GM12878 (cell line): ENCODE data around the gene IGF2R. TPM values are rescaled to one million over a fixed set of nuclear protein-coding genes. Genes with fewer than 3 reads are reported as not detected.

Source experiments
- ATAC-seq: fragments of 200-7000 bp; cut with Tn5 transposase; 3 replicates; pipeline ENCODE4 v1.9.1; 2020; ENCODE audit warnings: mild to moderate bottlenecking, moderate library complexity
- BruUV-seq: library from RNA; stranded (reverse); fragments of 400-500 nt; replicated peaks from 2 replicates; lab custom pipeline; 2021; lab: Mats Ljungman, UMichigan
- CTCF ChIA-PET: fragments of 300-600 bp; sonication (Branson Sonifier 250); formaldehyde crosslinking; extraction: SDS; loops from one replicate; lab custom pipeline; 2021; ENCODE audit warnings: inconsistent platforms; lab: Yijun Ruan, JAX
- POLR2A ChIA-PET: fragments of 350-600 bp; formaldehyde crosslinking; extraction: SDS; loops from one replicate; lab custom pipeline; 2021; ENCODE audit warnings: inconsistent platforms; lab: Charles Lee
- RAD21 ChIA-PET: fragments of 300-600 bp; sonication (Branson Sonifier 250); formaldehyde crosslinking; loops from one replicate; lab custom pipeline; 2023; ENCODE audit warnings: antibody characterized with exemption; ENCODE audit not compliant: unreplicated experiment; lab: Charles Lee
- SMC1A ChIA-PET: fragments of 300-600 bp; sonication (Branson Sonifier 250); formaldehyde crosslinking; loops from one replicate; lab custom pipeline; 2023; ENCODE audit not compliant: unreplicated experiment, uncharacterized antibody; lab: Charles Lee
- DNase-seq: peaks from one replicate; pipeline ENCODE4 v3.0.0-alpha.2; 2011; ENCODE audit warnings: low read depth, low spot score
- FAIRE-seq: peaks from 3 replicates; lab custom pipeline; 2011; peaks lifted over from hg19 to GRCh38; lab: Jason Lieb, UNC
- H2AFZ ChIP-seq: 2 replicates; pipeline ENCODE4 v1.6.0; 2011; ENCODE audit warnings: low read depth, low read length, control low read depth; ENCODE audit not compliant: control insufficient read depth
- H3K27ac ChIP-seq: 2 replicates; pipeline ENCODE4 v1.5.1; 2011; ENCODE audit warnings: control low read depth; ENCODE audit not compliant: control insufficient read depth, insufficient read depth
- H3K27me3 ChIP-seq, 2 experiments: replicated peaks in 1 of 2; 2 replicates each; pipeline versions ENCODE4 v1.6.0 to v1.6.1; 2011; ENCODE audit warnings: low read length in 1 of 2; ENCODE audit not compliant: control insufficient read depth in 2 of 2, insufficient read depth in 2 of 2
- H3K36me3 ChIP-seq, 2 experiments: 2 replicates each; pipeline ENCODE4 v1.5.1; 2011; ENCODE audit warnings: low read length in 1 of 2; ENCODE audit not compliant: control insufficient read depth in 2 of 2, insufficient read depth in 2 of 2
- H3K4me1 ChIP-seq: 2 replicates; pipeline ENCODE4 v1.6.1; 2011; ENCODE audit warnings: mild to moderate bottlenecking, low read length, moderate library complexity, mixed read lengths; ENCODE audit not compliant: control insufficient read depth, insufficient read depth
- H3K4me2 ChIP-seq: 2 replicates; pipeline ENCODE4 v1.6.0; 2011; ENCODE audit warnings: control low read depth; ENCODE audit not compliant: control insufficient read depth, insufficient read depth
- H3K4me3 ChIP-seq: fragments of 200-600 bp; sonication (generic); 2 replicates; pipeline ENCODE4 v1.5.1; 2016
- H3K79me2 ChIP-seq: 2 replicates; pipeline ENCODE4 v1.6.0; 2011; ENCODE audit warnings: low read length; ENCODE audit not compliant: control insufficient read depth, insufficient read depth
- H3K9ac ChIP-seq: 2 replicates; pipeline ENCODE4 v1.8.0; 2011; ENCODE audit warnings: low read length, control low read depth, mixed read lengths; ENCODE audit not compliant: control insufficient read depth, insufficient read depth
- H3K9me3 ChIP-seq: replicated peaks from 3 replicates; pipeline ENCODE4 v1.5.1; 2011; ENCODE audit warnings: mild to moderate bottlenecking, low read length; ENCODE audit not compliant: control insufficient read depth, insufficient read depth
- H4K20me1 ChIP-seq: 2 replicates; pipeline ENCODE4 v1.6.0; 2011; ENCODE audit not compliant: control insufficient read depth, insufficient read depth
- ASH2L ChIP-seq: fragments of 300-600, 200-600 bp; sonication (generic); IDR thresholded peaks from 2 replicates; pipeline ENCODE4 v1.6.1; 2017; ENCODE audit warnings: low read depth, mild to moderate bottlenecking, borderline replicate concordance
- ATF7 ChIP-seq: fragments of 450-650 bp; IDR thresholded peaks from 2 replicates; pipeline ENCODE4 v1.6.1; 2016; ENCODE audit warnings: low read depth, mild to moderate bottlenecking
- BCL11A ChIP-seq: IDR thresholded peaks from 2 replicates; pipeline ENCODE4 v1.6.1; 2011; ENCODE audit warnings: low read depth, low read length
- CREM ChIP-seq: IDR thresholded peaks from 2 replicates; pipeline ENCODE4 v1.6.1; 2014; ENCODE audit warnings: antibody characterized with exemption, low read depth
- EGR1 ChIP-seq, 2 experiments: IDR thresholded peaks; 1 replicate in 1 of 2; 2 replicates in 1 of 2; pipeline ENCODE4 v1.6.1; 2011 to 2012; ENCODE audit warnings: low read depth in 2 of 2, low read length in 2 of 2, borderline replicate concordance in 1 of 2, mild to moderate bottlenecking in 1 of 2, moderate library complexity in 1 of 2
- KLF5 ChIP-seq: fragments of 450-650 bp; IDR thresholded peaks from 2 replicates; pipeline ENCODE4 v1.6.1; 2014; ENCODE audit warnings: mild to moderate bottlenecking; ENCODE audit not compliant: partially characterized antibody
- MTA3 ChIP-seq: IDR thresholded peaks from 2 replicates; pipeline ENCODE4 v1.6.1; 2012; ENCODE audit warnings: low read length, inconsistent platforms, borderline replicate concordance
- MYC ChIP-seq: IDR thresholded peaks from 2 replicates; pipeline ENCODE4 v1.6.1; 2011; ENCODE audit warnings: mild to moderate bottlenecking, low read length, moderate library complexity, inconsistent platforms; ENCODE audit not compliant: insufficient read depth, insufficient replicate concordance, insufficient read length, severe bottlenecking
- NRF1 ChIP-seq: conservative IDR thresholded peaks from 2 replicates; pipeline ENCODE4 v1.6.1; 2011; ENCODE audit warnings: mild to moderate bottlenecking, low read depth, low read length, improper control_type of control experiment
- SMAD5 ChIP-seq: IDR thresholded peaks from 2 replicates; pipeline ENCODE4 v1.6.1; 2016; ENCODE audit warnings: antibody characterized with exemption, low read depth
- ZNF207 ChIP-seq: fragments of 450-650 bp; IDR thresholded peaks from 2 replicates; pipeline ENCODE4 v1.6.1; 2014; ENCODE audit warnings: antibody characterized with exemption, mild to moderate bottlenecking, borderline replicate concordance
- WGBS: methylation state at CpG from one replicate; pipeline ENCODE4 v1.1.6; 2016; ENCODE audit warnings: low lambda C conversion rate; ENCODE audit not compliant: insufficient replicate concordance, insufficient coverage; ENCODE audit errors: missing lambda C conversion rate; 5-methylcytosine and 5-hydroxymethylcytosine counted together
- in situ Hi-C: fragments of 300-500 bp; cut with MboI; formaldehyde crosslinking; loops from 9 replicates; pipeline ENCODE4 v1.14.3; 2018; ENCODE audit warnings: mixed read lengths
- intact Hi-C: fragments of 100-400 bp; cut with micrococcal nuclease; formaldehyde crosslinking; loops from one replicate; pipeline ENCODE4 v1.14.2; 2022; ENCODE audit not compliant: unreplicated experiment
- polyA plus RNA-seq, 11 experiments: library from polyadenylated mRNA; depleted of rRNA in 4 of 11; unstranded in 6 of 11; stranded (reverse) in 5 of 11; fragments of >200 nt; fragmentation: Nextera tagmentation in 4 of 11; fragmentation: Illumina TruSeq in 1 of 11; extraction: Ambion mirVana in 4 of 11; extraction: Trizol in 1 of 11; gene quantifications; 1 replicate in 1 of 11; 2 replicates in 10 of 11; pipeline versions ENCODE4 v1.2.1 to v1.2.3, GENCODE V29; 2011 to 2016; ENCODE audit warnings: inconsistent platforms in 2 of 11, missing spikeins in 2 of 11, low read depth in 1 of 11
- total RNA-seq, 4 experiments: library from RNA; depleted of rRNA in 3 of 4; stranded (reverse); fragments of >200 nt in 3 of 4; fragmentation: Illumina TruSeq in 1 of 4; extraction: Trizol in 1 of 4; gene quantifications; 2 replicates each; pipeline versions ENCODE4 v1.2.1 to v1.2.3, GENCODE V29; 2013 to 2021
- TF ChIP-seq, protein P1 (sequence below): IDR thresholded peaks from 2 replicates; pipeline ENCODE4 v1.6.1; 2011; ENCODE audit warnings: low read depth, low read length, improper control_type of control experiment, borderline replicate concordance
- TF ChIP-seq, protein P2 (sequence below): IDR thresholded peaks from 2 replicates; pipeline ENCODE4 v1.6.1; 2011; ENCODE audit warnings: borderline replicate concordance, low read depth, mild to moderate bottlenecking, moderate library complexity, mixed read lengths, low read length; ENCODE audit not compliant: insufficient read depth; ENCODE audit errors: extremely low read length

IGF2R gene
- total and polyA plus RNA-seq, 10 of the 15 experiments (the other 5 are each of a cell fraction or from before 2014, with no cell fraction given) = 1.00 to 40.1 (median 16.8) TPM

DNA sequence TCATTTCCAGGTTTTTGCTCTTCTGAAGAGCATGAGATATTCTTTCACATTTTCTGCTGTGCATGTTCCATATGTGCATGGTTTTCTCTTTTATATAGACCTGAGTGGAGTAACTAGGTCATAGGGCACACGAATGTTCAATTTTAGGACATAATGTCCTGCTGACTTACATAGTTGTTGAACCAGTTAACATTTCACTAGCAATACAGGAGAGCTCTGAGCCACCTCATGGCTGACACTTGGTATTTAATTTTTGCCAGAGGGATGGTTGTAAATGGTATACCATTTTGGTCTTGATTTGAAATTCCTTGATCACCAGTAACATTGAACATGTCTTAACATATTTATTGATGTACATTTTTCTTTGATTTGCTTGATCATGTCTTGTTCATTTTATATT lies 38.3 kb downstream of the IGF2R start:
- no peak overlapping the region for H3K4me3 ChIP-seq
- RAD21 ChIA-PET = interaction anchor here (1.1 kb wide), 1 partner anchor 24 kb away, joined by 3 read pairs; no protein-coding TSS in a partner anchor
- no peak overlapping the region for H2AFZ ChIP-seq
- ATAC-seq (peak; percentile 31; the same call in 2 of the 3 replicates), FAIRE-seq (no peak), DNase-seq (no peak)
- H3K4me1 ChIP-seq = no peaks in the 10 kb centered on the region
- BruUV-seq = no TSS peak
- intact Hi-C loops (no loop called here), in situ Hi-C loops (no loop called here)
- H3K27me3 ChIP-seq = no peaks in the 10 kb centered on the region
- POLR2A ChIA-PET = no interaction called here
- no peak for TF ChIP-seq ASH2L
- TF ChIP-seq MTA3 = no peak
- no peak for TF ChIP-seq MYC
- TF ChIP-seq ZNF207 = no peak
- TF ChIP-seq ATF7 = no peak
- no peak for TF ChIP-seq BCL11A
- TF ChIP-seq SMAD5 = no peak
- TF ChIP-seq, protein P1, sequence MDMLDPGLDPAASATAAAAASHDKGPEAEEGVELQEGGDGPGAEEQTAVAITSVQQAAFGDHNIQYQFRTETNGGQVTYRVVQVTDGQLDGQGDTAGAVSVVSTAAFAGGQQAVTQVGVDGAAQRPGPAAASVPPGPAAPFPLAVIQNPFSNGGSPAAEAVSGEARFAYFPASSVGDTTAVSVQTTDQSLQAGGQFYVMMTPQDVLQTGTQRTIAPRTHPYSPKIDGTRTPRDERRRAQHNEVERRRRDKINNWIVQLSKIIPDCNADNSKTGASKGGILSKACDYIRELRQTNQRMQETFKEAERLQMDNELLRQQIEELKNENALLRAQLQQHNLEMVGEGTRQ = no peak
- TF ChIP-seq EGR1 (IDR thresholded peaks at IDR 0.05; ENCODE audit: borderline replicate concordance in 1 of 2, low read depth in 2 of 2, low read length in 2 of 2) = no peak
- TF ChIP-seq, protein P2, sequence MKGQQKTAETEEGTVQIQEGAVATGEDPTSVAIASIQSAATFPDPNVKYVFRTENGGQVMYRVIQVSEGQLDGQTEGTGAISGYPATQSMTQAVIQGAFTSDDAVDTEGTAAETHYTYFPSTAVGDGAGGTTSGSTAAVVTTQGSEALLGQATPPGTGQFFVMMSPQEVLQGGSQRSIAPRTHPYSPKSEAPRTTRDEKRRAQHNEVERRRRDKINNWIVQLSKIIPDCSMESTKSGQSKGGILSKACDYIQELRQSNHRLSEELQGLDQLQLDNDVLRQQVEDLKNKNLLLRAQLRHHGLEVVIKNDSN = no peak
- TF ChIP-seq CREM = no peak
- TF ChIP-seq KLF5 = no peak
- no peak for TF ChIP-seq NRF1
- CTCF ChIA-PET = interaction anchor here (1.4 kb wide), 1 partner anchor 31 kb away, joined by 3 read pairs; no protein-coding TSS in a partner anchor
- WGBS = 100% methylated on average over 1 of the region's 1 CpG
- H3K79me2 ChIP-seq = peaks cover 30% of the 10 kb centered on the region
- SMC1A ChIA-PET = interaction anchor here (1.0 to 1.9 kb wide), 3 partner anchors 9 to 144 kb away, joined by 3 to 5 read pairs (median 4); no protein-coding TSS in a partner anchor
- no peak overlapping the region for H3K4me2 ChIP-seq
- H3K27ac ChIP-seq = no peak overlapping the region
- H3K9ac ChIP-seq = no peak overlapping the region
- peaks cover 5 to 7% of the 10 kb centered on the region in 2 experiments for H3K36me3 ChIP-seq
- H3K9me3 ChIP-seq = peaks cover 10% of the 10 kb centered on the region; the same call in 2 of the 3 replicates
- H4K20me1 ChIP-seq = no peaks in the 10 kb centered on the region
